IPS-NIHi7 (cell line): ENCODE measurements around the gene NOXO1.
"Not testable (repeated sequence)": the region's sequence is repeated elsewhere in the genome, so short reads cannot be mapped to it uniquely, and the experiment has no call there.

Source experiments
- DNase-seq: peaks from one replicate; pipeline ENCODE4 v3.0.0; 2012; ENCODE audit warnings: mixed read lengths; ENCODE audit errors: extremely low spot score

Gene NOXO1

GRCh38 chr16:1942047-1942809 is 39.0 kb downstream of the NOXO1 start:
- no peak for DNase-seq

- DNase-seq = no peak
Observed at GRCh38 chr16:1941162-1942046, 39.9 kb downstream of the NOXO1 start.

- no peak for DNase-seq
Observed at GRCh38 chr16:1940273-1941161, 40.8 kb downstream of the NOXO1 start.

- DNase-seq = not testable (repeated sequence)
Observed at GRCh38 chr16:1939833-1940232, 41.4 kb downstream of the NOXO1 start.

GRCh38 chr16:1938910-1939309 is 42.4 kb downstream of the NOXO1 start:
- no peak for DNase-seq

GRCh38 chr16:1938316-1938715 is 43.0 kb downstream of the NOXO1 start:
- no peak for DNase-seq

- no peak for DNase-seq
Observed at GRCh38 chr16:1936945-1937479, 44.3 kb downstream of the NOXO1 start.

- no peak for DNase-seq
Observed at GRCh38 chr16:1933097-1933661, 48.1 kb downstream of the NOXO1 start.

GRCh38 chr16:1932050-1933028 is 48.9 kb downstream of the NOXO1 start:
- no peak for DNase-seq

- no peak for DNase-seq
Observed at GRCh38 chr16:1930338-1930720, 50.9 kb downstream of the NOXO1 start.

GRCh38 chr16:1929578-1930337 is 51.5 kb downstream of the NOXO1 start:
- peak; percentile 92 for DNase-seq

- DNase-seq = no peak
Observed at GRCh38 chr16:1929105-1929504, 52.2 kb downstream of the NOXO1 start.
